SK-N-SH treated with all-trans-retinoic acid at 6 μM for 48 hours (cell line): ENCODE data around the gene FCAR.
"Not testable (repeated sequence)": the region's sequence is repeated elsewhere in the genome, so short reads cannot be mapped to it uniquely, and the experiment has no call there.

Experiments used
- ARNTL ChIP-seq: fragments of 450-650 bp; formaldehyde crosslinking; IDR thresholded peaks from 2 replicates; pipeline ENCODE4 v1.5.0; 2020; ENCODE audit warnings: low read depth, mild to moderate bottlenecking, moderate library complexity, borderline replicate concordance
- CSDC2 ChIP-seq: fragments of 250-450 bp; sonication (Bioruptor Pico); IDR thresholded peaks from 2 replicates; pipeline ENCODE4 v1.5.0; 2020; ENCODE audit warnings: mild to moderate bottlenecking, moderate library complexity
- ESRRG ChIP-seq: fragments of 250-450 bp; sonication (Bioruptor Pico); IDR thresholded peaks from 2 replicates; pipeline ENCODE4 v1.6.1; 2021; ENCODE audit warnings: mild to moderate bottlenecking
- ISL1 ChIP-seq: fragments of 250-450 bp; sonication (Bioruptor Pico); IDR thresholded peaks from 2 replicates; pipeline ENCODE4 v2.1.2; 2022; ENCODE audit warnings: mild to moderate bottlenecking, moderate library complexity
- OSR1 ChIP-seq: fragments of 250-450 bp; sonication (Bioruptor Pico); IDR thresholded peaks from 2 replicates; pipeline ENCODE4 v1.8.0; 2022; ENCODE audit warnings: moderate library complexity, mild to moderate bottlenecking, inconsistent platforms
- PPARA ChIP-seq: fragments of 250-450 bp; sonication (Bioruptor Pico); IDR thresholded peaks from 2 replicates; pipeline ENCODE4 v1.5.0; 2020; ENCODE audit warnings: mild to moderate bottlenecking, borderline replicate concordance
- ZC3H10 ChIP-seq: fragments of 250-450 bp; sonication (Bioruptor Pico); IDR thresholded peaks from 2 replicates; pipeline ENCODE4 v1.5.1; 2021; ENCODE audit warnings: mild to moderate bottlenecking, moderate library complexity
- ZFP3 ChIP-seq: fragments of 250-450 bp; sonication (Bioruptor Pico); IDR thresholded peaks from 2 replicates; pipeline ENCODE4 v1.5.0; 2020; ENCODE audit warnings: mild to moderate bottlenecking, moderate library complexity
- TF ChIP-seq, protein P1 (sequence below): fragments of 250-450 bp; sonication (Bioruptor Pico); IDR thresholded peaks from 2 replicates; pipeline ENCODE4 v1.8.0; 2020; ENCODE audit warnings: mild to moderate bottlenecking, moderate library complexity, borderline replicate concordance
- TF ChIP-seq, protein P2 (sequence below): fragments of 250-450 bp; sonication (Bioruptor Pico); IDR thresholded peaks from 2 replicates; pipeline ENCODE4 v1.5.0; 2020; ENCODE audit warnings: mild to moderate bottlenecking, moderate library complexity

DNA sequence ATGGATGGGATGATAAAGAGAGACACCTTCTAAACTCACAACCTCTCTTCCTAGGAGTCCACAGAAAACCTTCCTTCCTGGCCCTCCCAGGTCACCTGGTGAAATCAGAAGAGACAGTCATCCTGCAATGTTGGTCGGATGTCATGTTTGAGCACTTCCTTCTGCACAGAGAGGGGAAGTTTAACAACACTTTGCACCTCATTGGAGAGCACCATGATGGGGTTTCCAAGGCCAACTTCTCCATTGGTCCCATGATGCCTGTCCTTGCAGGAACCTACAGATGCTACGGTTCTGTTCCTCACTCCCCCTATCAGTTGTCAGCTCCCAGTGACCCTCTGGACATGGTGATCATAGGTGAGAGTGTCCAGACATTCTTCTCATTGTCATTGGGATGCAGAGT lies 36.5 kb upstream of the FCAR start:
- TF ChIP-seq, protein P1, sequence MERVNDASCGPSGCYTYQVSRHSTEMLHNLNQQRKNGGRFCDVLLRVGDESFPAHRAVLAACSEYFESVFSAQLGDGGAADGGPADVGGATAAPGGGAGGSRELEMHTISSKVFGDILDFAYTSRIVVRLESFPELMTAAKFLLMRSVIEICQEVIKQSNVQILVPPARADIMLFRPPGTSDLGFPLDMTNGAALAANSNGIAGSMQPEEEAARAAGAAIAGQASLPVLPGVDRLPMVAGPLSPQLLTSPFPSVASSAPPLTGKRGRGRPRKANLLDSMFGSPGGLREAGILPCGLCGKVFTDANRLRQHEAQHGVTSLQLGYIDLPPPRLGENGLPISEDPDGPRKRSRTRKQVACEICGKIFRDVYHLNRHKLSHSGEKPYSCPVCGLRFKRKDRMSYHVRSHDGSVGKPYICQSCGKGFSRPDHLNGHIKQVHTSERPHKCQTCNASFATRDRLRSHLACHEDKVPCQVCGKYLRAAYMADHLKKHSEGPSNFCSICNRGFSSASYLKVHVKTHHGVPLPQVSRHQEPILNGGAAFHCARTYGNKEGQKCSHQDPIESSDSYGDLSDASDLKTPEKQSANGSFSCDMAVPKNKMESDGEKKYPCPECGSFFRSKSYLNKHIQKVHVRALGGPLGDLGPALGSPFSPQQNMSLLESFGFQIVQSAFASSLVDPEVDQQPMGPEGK (CRISPR knock-in tag): not testable (repeated sequence)
- not testable (repeated sequence) for TF ChIP-seq ISL1 (CRISPR knock-in tag); ZC3H10 (CRISPR knock-in tag); OSR1 (CRISPR knock-in tag); PPARA (CRISPR knock-in tag); ESRRG (CRISPR knock-in tag); ZFP3 (CRISPR knock-in tag); CSDC2; ARNTL (CRISPR knock-in tag)
- TF ChIP-seq, protein P2, sequence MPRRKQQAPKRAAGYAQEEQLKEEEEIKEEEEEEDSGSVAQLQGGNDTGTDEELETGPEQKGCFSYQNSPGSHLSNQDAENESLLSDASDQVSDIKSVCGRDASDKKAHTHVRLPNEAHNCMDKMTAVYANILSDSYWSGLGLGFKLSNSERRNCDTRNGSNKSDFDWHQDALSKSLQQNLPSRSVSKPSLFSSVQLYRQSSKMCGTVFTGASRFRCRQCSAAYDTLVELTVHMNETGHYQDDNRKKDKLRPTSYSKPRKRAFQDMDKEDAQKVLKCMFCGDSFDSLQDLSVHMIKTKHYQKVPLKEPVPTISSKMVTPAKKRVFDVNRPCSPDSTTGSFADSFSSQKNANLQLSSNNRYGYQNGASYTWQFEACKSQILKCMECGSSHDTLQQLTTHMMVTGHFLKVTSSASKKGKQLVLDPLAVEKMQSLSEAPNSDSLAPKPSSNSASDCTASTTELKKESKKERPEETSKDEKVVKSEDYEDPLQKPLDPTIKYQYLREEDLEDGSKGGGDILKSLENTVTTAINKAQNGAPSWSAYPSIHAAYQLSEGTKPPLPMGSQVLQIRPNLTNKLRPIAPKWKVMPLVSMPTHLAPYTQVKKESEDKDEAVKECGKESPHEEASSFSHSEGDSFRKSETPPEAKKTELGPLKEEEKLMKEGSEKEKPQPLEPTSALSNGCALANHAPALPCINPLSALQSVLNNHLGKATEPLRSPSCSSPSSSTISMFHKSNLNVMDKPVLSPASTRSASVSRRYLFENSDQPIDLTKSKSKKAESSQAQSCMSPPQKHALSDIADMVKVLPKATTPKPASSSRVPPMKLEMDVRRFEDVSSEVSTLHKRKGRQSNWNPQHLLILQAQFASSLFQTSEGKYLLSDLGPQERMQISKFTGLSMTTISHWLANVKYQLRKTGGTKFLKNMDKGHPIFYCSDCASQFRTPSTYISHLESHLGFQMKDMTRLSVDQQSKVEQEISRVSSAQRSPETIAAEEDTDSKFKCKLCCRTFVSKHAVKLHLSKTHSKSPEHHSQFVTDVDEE: not testable (repeated sequence)
